Effector memory CD8-positive, alpha-beta T cell (primary cell): ENCODE results near the gene KCNN3.
"Not testable (repeated sequence)": the region's sequence is repeated elsewhere in the genome, so short reads cannot be mapped to it uniquely, and the experiment has no call there.

ENCODE experiments used
- ATAC-seq: fragments of 150-1000 bp; cut with Tn5 transposase; replicated peaks from 2 replicates; pipeline ENCODE4 v1.10.0; 2021; ENCODE audit warnings: mild to moderate bottlenecking, moderate library complexity
- DNase-seq, 3 experiments: peaks; one replicate each; pipeline ENCODE4 v3.0.0; 2021
- H3K27ac Mint-ChIP-seq, 2 donors: one replicate each; pipeline ENCODE4 v1.8.0; 2022; ENCODE audit warnings: mild to moderate bottlenecking in 2 of 2, mixed read lengths in 2 of 2, moderate library complexity in 2 of 2
- H3K27me3 Mint-ChIP-seq, 2 donors: one replicate each; pipeline ENCODE4 v1.8.0; 2022; ENCODE audit warnings: mixed read lengths in 2 of 2
- H3K36me3 Mint-ChIP-seq: one replicate; pipeline ENCODE4 v1.8.0; 2022; ENCODE audit warnings: mild to moderate bottlenecking, moderate library complexity, mixed read lengths; ENCODE audit not compliant: insufficient read depth
- H3K4me1 Mint-ChIP-seq, 2 donors: one replicate each; pipeline ENCODE4 v1.8.0; 2022; ENCODE audit warnings: low read depth in 2 of 2, mixed read lengths in 2 of 2
- H3K4me3 Mint-ChIP-seq, 2 donors: one replicate each; pipeline ENCODE4 v1.8.0; 2022; ENCODE audit warnings: mild to moderate bottlenecking in 2 of 2, mixed read lengths in 2 of 2, moderate library complexity in 2 of 2
- H3K9me3 Mint-ChIP-seq, 2 donors: one replicate each; pipeline ENCODE4 v1.8.0; 2022; ENCODE audit warnings: mixed read lengths in 2 of 2

Gene KCNN3

GRCh38 chr1:154676847-154677246 lies 193.2 kb downstream of the KCNN3 start:
- H3K4me1 Mint-ChIP-seq, H3K9me3 Mint-ChIP-seq, H3K27ac Mint-ChIP-seq, H3K4me3 Mint-ChIP-seq, DNase-seq, ATAC-seq, H3K36me3 Mint-ChIP-seq: not testable (repeated sequence)
- H3K27me3 Mint-ChIP-seq, result peaks cover 0 to 14% of the 10 kb centered on the region in 2 donors

- not testable (repeated sequence) for H3K9me3 Mint-ChIP-seq, ATAC-seq, H3K4me3 Mint-ChIP-seq, H3K36me3 Mint-ChIP-seq, DNase-seq, H3K4me1 Mint-ChIP-seq, H3K27ac Mint-ChIP-seq
- peaks cover 0 to 11% of the 10 kb centered on the region in 2 donors for H3K27me3 Mint-ChIP-seq
Observed at GRCh38 chr1:154674456-154674855, 195.6 kb downstream of the KCNN3 start.

- peaks cover 0 to 11% of the 10 kb centered on the region in 2 donors for H3K27me3 Mint-ChIP-seq
- not testable (repeated sequence) for ATAC-seq, H3K4me1 Mint-ChIP-seq, H3K36me3 Mint-ChIP-seq, H3K27ac Mint-ChIP-seq, H3K4me3 Mint-ChIP-seq, DNase-seq, H3K9me3 Mint-ChIP-seq
Observed at GRCh38 chr1:154672245-154672644, 197.8 kb downstream of the KCNN3 start.

- H3K27me3 Mint-ChIP-seq, result peaks cover 0 to 13% of the 10 kb centered on the region in 2 donors
- not testable (repeated sequence) for ATAC-seq, H3K27ac Mint-ChIP-seq, H3K4me3 Mint-ChIP-seq, H3K4me1 Mint-ChIP-seq, H3K9me3 Mint-ChIP-seq, H3K36me3 Mint-ChIP-seq, DNase-seq
Observed at GRCh38 chr1:154671412-154671811, 198.7 kb downstream of the KCNN3 start.

- not testable (repeated sequence) for ATAC-seq
Observed at GRCh38 chr1:154670310-154671270, 199.5 kb downstream of the KCNN3 start.

GRCh38 chr1:154669464-154670282 lies 200.4 kb downstream of the KCNN3 start:
- DNase-seq (peak; percentile 50 to 65 (median 52)), ATAC-seq (peak; percentile 99)
- Mint-ChIP-seq H3K27ac (no peak overlapping the region), H3K27me3 (peaks cover 6 to 21% of the 10 kb centered on the region in 2 donors), H3K4me1 (no peaks in the 10 kb centered on the region), H3K36me3 (no peaks in the 10 kb centered on the region), H3K9me3 (no peaks in the 10 kb centered on the region), H3K4me3 (no peak overlapping the region)

More at GRCh38 chr1:154670310-154671270, 199.5 kb downstream of the KCNN3 start:
- H3K27me3 Mint-ChIP-seq, result peaks cover 6 to 21% of the 10 kb centered on the region in 2 donors
- not testable (repeated sequence) for H3K27ac Mint-ChIP-seq, H3K9me3 Mint-ChIP-seq, DNase-seq, H3K4me3 Mint-ChIP-seq, H3K36me3 Mint-ChIP-seq, H3K4me1 Mint-ChIP-seq

- ATAC-seq, result no peak
- H3K27ac Mint-ChIP-seq, result no peak overlapping the region
- H3K4me1 Mint-ChIP-seq, result peaks cover 0 to 2% of the 10 kb centered on the region in 2 donors
- no peak overlapping the region for H3K4me3 Mint-ChIP-seq
- no peak for DNase-seq
- H3K9me3 Mint-ChIP-seq, result no peaks in the 10 kb centered on the region
- no peaks in the 10 kb centered on the region for H3K36me3 Mint-ChIP-seq
- H3K27me3 Mint-ChIP-seq, result peaks cover 15 to 16% of the 10 kb centered on the region in 2 donors
Observed at GRCh38 chr1:154666051-154666790, 203.9 kb downstream of the KCNN3 start.

GRCh38 chr1:154664331-154665002 lies 205.6 kb downstream of the KCNN3 start:
- DNase-seq, result no peak
- no peaks in the 10 kb centered on the region for H3K9me3 Mint-ChIP-seq
- ATAC-seq, result no peak
- H3K36me3 Mint-ChIP-seq, result no peaks in the 10 kb centered on the region
- no peak overlapping the region for H3K27ac Mint-ChIP-seq
- peaks cover 0 to 2% of the 10 kb centered on the region in 2 donors for H3K4me1 Mint-ChIP-seq
- peaks cover 29 to 30% of the 10 kb centered on the region in 2 donors for H3K27me3 Mint-ChIP-seq
- no peak overlapping the region for H3K4me3 Mint-ChIP-seq

GRCh38 chr1:154663471-154664060 lies 206.5 kb downstream of the KCNN3 start:
- Mint-ChIP-seq H3K9me3 (no peaks in the 10 kb centered on the region), H3K27me3 (peaks cover 38 to 39% of the 10 kb centered on the region in 2 donors)
- no peak for ATAC-seq

GRCh38 chr1:154661110-154661509 lies 209.0 kb downstream of the KCNN3 start:
- H3K4me1 Mint-ChIP-seq, result peaks cover 0 to 2% of the 10 kb centered on the region in 2 donors
- no peak overlapping the region for H3K4me3 Mint-ChIP-seq
- no peak for ATAC-seq
- H3K27ac Mint-ChIP-seq, result no peak overlapping the region
- H3K36me3 Mint-ChIP-seq, result no peaks in the 10 kb centered on the region
- no peaks in the 10 kb centered on the region for H3K9me3 Mint-ChIP-seq
- no peak for DNase-seq
- H3K27me3 Mint-ChIP-seq, result peaks cover 53 to 59% of the 10 kb centered on the region in 2 donors

More at GRCh38 chr1:154663471-154664060, 206.5 kb downstream of the KCNN3 start:
- no peak for DNase-seq
- Mint-ChIP-seq H3K4me1 (peaks cover 0 to 2% of the 10 kb centered on the region in 2 donors), H3K36me3 (no peaks in the 10 kb centered on the region), H3K27ac (no peak overlapping the region), H3K4me3 (no peak overlapping the region)

GRCh38 chr1:154659823-154660592 lies 210.1 kb downstream of the KCNN3 start:
- ATAC-seq, result no peak
- H3K4me3 Mint-ChIP-seq, result no peak overlapping the region
- peaks cover 49 to 64% of the 10 kb centered on the region in 2 donors for H3K27me3 Mint-ChIP-seq
- peaks cover 0 to 2% of the 10 kb centered on the region in 2 donors for H3K4me1 Mint-ChIP-seq
- H3K27ac Mint-ChIP-seq, result no peak overlapping the region
- no peaks in the 10 kb centered on the region for H3K9me3 Mint-ChIP-seq
- no peaks in the 10 kb centered on the region for H3K36me3 Mint-ChIP-seq
- DNase-seq, result no peak

- Mint-ChIP-seq H3K4me3 (no peak overlapping the region), H3K36me3 (no peaks in the 10 kb centered on the region), H3K4me1 (no peaks in the 10 kb centered on the region), H3K27ac (no peak overlapping the region), H3K9me3 (no peaks in the 10 kb centered on the region), H3K27me3 (peaks cover 67 to 70% of the 10 kb centered on the region in 2 donors)
- no peak for DNase-seq
- no peak for ATAC-seq
Observed at GRCh38 chr1:154657556-154657955, 212.5 kb downstream of the KCNN3 start.
